ENCODE data around the gene PCED1A.
"Not testable (repeated sequence)": the region's sequence is repeated elsewhere in the genome, so short reads cannot be mapped to it uniquely, and the experiment has no call there.

The PCED1A gene

GRCh38 chr20:2865630-2866029 is 25.2 kb upstream of the PCED1A start:
- DNase-seq, result no peak

GRCh38 chr20:2865101-2865500 is 24.6 kb upstream of the PCED1A start:
- DNase-seq, result no peak

- no peak for DNase-seq
These were observed 24.2 kb upstream of the PCED1A start for GRCh38 chr20:2864626-2865025.

- DNase-seq, result no peak
These were observed 19.1 kb upstream of the PCED1A start for GRCh38 chr20:2859330-2860121.

GRCh38 chr20:2858591-2858990 is 18.1 kb upstream of the PCED1A start:
- DNase-seq, result no peak

GRCh38 chr20:2851086-2851485 is 10.6 kb upstream of the PCED1A start:
- DNase-seq, result no peak

- no peak for DNase-seq
These were observed 9.1 kb upstream of the PCED1A start for GRCh38 chr20:2849529-2849928.

- no peak for DNase-seq
These were observed 7.3 kb upstream of the PCED1A start for GRCh38 chr20:2847802-2848201.

- DNase-seq, result no peak
These were observed 6.2 kb upstream of the PCED1A start for GRCh38 chr20:2846698-2847097.

- no peak for DNase-seq
These were observed 5.2 kb upstream of the PCED1A start for GRCh38 chr20:2845607-2846006.

- DNase-seq, result no peak
These were observed 594 bp upstream of the PCED1A start for GRCh38 chr20:2840967-2841531.

- DNase-seq, result no peak
These were observed 720 bp downstream of the PCED1A start for GRCh38 chr20:2839732-2840137.

- no peak for DNase-seq
These were observed 1.4 kb downstream of the PCED1A start for GRCh38 chr20:2838847-2839671.

- no peak for DNase-seq
These were observed 2.2 kb downstream of the PCED1A start for GRCh38 chr20:2838170-2838797.

- no peak for DNase-seq
These were observed 3.1 kb downstream of the PCED1A start for GRCh38 chr20:2837221-2837960.

GRCh38 chr20:2836035-2836434 is 4.4 kb downstream of the PCED1A start:
- no peak for DNase-seq

- DNase-seq, result no peak
These were observed 5.1 kb downstream of the PCED1A start for GRCh38 chr20:2835331-2835796.

GRCh38 chr20:2834401-2835110 is 5.9 kb downstream of the PCED1A start:
- DNase-seq, result no peak

- DNase-seq, result no peak
These were observed 6.7 kb downstream of the PCED1A start for GRCh38 chr20:2833761-2834160.

GRCh38 chr20:2831206-2831605 is 9.2 kb downstream of the PCED1A start:
- not testable (repeated sequence) for DNase-seq

GRCh38 chr20:2829376-2829775 is 11.1 kb downstream of the PCED1A start:
- no peak for DNase-seq

- no peak for DNase-seq
These were observed 13.8 kb downstream of the PCED1A start for GRCh38 chr20:2826655-2827054.

Measured in hippocampal formation (tissue), 2 donors.